HS-27A (cell line): ENCODE results near the gene BICC1.
"Not testable (repeated sequence)": the region's sequence is repeated elsewhere in the genome, so short reads cannot be mapped to it uniquely, and the experiment has no call there.

Experiments used
- DNase-seq: peaks from one replicate; pipeline ENCODE4 v3.0.0-alpha.2; 2012; ENCODE audit warnings: low read depth, missing footprints

BICC1 gene

DNA sequence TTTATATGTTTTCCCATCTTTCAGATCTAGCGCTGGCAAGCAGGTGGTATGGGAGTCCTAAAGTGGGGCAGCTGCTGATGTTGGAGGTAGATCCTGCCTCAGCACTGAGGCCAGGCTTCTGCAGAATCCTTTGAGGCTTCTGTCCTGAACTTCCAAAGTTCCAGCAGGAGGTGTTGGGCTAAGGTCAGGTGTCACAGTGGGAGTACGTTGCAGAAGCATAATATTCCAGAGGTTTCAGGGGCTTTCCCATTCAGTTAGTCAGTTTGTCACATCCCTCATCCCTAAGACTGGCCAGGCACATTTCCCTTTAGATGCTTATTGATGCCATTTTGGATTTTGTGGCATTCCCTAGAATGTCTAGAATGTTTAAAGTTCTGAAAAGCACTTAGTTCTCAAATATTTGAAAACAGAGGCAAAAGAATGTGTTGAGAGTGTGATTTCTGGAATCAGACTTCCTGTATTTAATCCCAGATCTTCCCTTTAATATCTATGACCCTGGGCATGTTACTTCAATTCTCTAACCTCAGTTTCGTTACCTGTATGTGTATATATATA is 344.7 kb downstream of the BICC1 start:
- peak; percentile 14 for DNase-seq

DNA sequence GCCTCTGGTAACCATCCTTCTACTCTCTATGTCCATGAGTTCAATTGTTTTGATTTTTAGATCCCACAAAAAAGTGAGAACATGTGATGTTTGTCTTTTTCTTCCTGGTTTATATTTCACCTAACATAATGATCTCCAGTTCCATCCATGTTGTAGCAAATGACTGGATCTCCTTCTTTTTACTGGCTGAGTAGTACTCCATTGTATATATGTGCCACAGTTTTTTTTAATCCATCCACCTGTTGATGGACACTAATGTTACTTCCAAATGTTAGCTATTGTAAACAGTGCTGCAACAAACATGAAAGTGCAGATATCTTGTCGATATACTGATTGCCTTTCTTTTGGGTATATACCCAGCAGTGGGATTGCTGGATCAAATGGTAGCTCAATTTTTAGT is 345.5 kb downstream of the BICC1 start:
- DNase-seq: not testable (repeated sequence)

DNA sequence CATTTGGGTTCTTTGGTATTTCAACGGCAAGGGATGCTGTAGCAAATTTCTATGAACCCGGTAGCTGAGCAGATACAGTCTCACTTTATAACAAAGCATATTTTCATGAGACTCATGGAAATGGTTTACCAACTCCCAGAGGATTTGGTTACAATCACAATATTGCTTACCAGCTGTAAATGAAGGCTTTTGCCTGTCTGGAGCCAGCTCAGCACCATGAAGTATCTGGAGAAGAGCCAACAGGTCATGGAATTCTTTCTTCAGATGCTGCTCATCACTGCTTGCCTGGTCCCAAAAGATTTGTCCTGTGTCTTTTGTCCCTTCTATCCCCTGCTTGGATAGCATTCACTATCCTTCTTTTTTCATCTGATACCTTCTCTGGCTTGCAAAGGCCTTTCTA is 346.9 kb downstream of the BICC1 start:
- no peak for DNase-seq

DNA sequence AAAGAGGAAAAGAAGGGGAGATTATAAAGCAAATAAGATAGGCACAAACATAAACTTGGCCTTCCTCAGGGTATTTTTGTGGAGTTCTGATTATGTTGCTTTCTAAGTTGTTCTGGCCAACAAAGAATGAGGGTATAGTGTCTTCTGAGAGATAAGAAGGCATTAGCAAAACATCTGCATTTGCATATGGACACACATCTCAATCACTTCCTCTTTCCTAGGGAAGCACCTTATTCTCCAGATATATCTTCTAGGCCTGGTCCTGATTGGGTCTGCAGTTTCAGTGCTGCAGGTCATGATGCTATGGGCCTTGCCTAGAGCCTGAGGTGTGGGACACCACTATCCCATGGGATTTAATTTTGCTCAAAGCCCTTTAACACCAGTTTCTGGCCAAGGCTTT is 355.0 kb downstream of the BICC1 start:
- DNase-seq: no peak

DNA sequence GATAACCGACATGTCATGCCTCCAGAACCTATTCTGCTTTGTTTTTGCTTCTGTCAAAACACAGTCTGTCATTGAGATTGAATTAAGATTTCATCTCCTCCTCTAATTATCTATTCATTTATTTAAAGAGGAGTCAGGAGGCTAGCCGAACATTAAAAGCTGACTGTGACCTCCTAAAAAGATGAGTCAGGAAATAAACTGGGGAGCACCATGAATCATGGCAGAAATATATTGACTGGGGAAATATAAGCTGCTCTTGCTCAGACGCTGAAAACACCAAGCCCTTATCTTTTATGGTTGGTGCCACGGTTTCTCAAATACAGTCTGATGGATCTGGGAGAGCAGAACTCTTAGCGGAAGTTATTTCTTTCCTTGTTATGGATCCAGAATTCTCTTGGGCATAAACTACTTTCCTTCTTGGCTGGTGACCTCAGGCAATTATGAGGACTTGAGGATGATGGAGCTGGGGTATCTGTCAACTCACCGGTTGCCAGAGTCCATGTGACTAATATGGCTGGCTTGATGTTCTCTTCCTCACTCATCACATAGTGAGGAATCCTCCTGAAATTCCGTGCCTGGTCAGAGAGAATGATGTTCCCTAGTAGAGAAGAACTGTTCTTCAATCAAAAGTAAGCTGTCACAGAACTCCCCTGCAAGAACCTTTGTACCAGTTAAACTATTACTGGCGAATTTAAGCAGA is 356.2 kb downstream of the BICC1 start:
- no peak for DNase-seq

DNA sequence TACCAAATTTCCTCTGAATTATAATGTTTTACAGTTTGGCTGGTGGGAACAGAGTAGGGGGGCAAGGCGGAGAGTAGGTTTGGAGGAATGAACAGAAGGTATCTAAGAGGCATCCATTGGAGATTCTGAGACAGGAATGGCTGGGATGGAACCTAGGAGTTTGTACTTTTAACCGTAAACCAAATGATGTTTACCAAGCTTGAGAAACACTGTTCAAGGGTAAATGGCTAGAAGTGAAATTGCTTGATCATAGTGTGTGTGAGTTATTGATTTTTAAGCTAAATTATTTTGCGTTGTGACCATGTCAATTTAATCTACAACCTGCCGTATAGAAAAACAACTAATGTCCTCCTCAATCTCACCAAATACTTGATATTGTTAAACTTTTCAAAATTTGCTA is 357.4 kb downstream of the BICC1 start:
- DNase-seq: no peak

DNA sequence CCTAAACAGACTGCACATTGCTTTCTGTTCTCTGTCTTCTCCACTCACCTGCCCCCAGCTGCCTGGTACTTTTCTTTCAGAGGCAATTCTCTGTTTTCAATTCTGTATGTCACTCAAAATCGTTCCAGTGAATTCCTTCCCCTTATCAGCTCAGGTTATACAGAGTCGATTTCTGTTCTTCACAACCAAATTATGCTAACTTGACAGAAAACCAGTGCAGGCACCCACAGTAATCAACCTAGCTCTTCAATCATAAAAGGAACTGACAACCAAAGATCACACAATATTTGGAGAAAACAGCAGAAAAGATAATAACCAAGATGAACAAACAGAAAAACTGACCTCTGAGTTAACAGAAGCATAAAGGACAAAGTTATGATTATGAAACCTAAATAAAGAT is 360.5 kb downstream of the BICC1 start:
- DNase-seq: no peak
